K562 (cell line): ENCODE results near the gene EML6.

Experiments used
- EP300 ChIP-seq: IDR thresholded peaks from 2 replicates; pipeline ENCODE4 v1.6.1; 2012; ENCODE audit warnings: low read length, improper control_type of control experiment
- NR2C1 ChIP-seq, 2 experiments: fragments of 450-650 bp; IDR thresholded peaks; 2 replicates each; pipeline ENCODE4 v1.6.1; 2017; ENCODE audit warnings: mild to moderate bottlenecking in 2 of 2, antibody characterized with exemption in 1 of 2, inconsistent platforms in 1 of 2, missing compliant biosample characterization in 1 of 2, missing genetic modification characterization in 1 of 2
- SIN3A ChIP-seq, 2 experiments: fragments of 150-350 bp in 1 of 2; IDR thresholded peaks; 2 replicates each; pipeline ENCODE4 v1.6.1; 2011 to 2016; ENCODE audit warnings: borderline replicate concordance in 2 of 2, low read depth in 2 of 2, low read length in 2 of 2, mild to moderate bottlenecking in 2 of 2, moderate library complexity in 2 of 2; ENCODE audit not compliant: control insufficient read depth in 1 of 2
- SP1 ChIP-seq: sonication (generic); formaldehyde crosslinking; IDR thresholded peaks from 2 replicates; pipeline ENCODE4 v1.8.1; 2022; ENCODE audit warnings: mild to moderate bottlenecking, missing genetic modification reagents
- ZBTB33 ChIP-seq: sonication (generic); formaldehyde crosslinking; IDR thresholded peaks from 2 replicates; pipeline ENCODE4 v1.8.1; 2023; ENCODE audit warnings: mild to moderate bottlenecking, missing genetic modification reagents

- no peak for TF ChIP-seq ZBTB33 (CRISPR knock-in tag)
- TF ChIP-seq SP1 (CRISPR knock-in tag) = no peak
- TF ChIP-seq SIN3A (IDR thresholded peaks at IDR 0.05; ENCODE audit: borderline replicate concordance in 2 of 2, control insufficient read depth in 1 of 2, low read depth in 2 of 2, low read length in 2 of 2) = no peak
- TF ChIP-seq NR2C1 (IDR thresholded peaks at IDR 0.05) = no peak
- TF ChIP-seq NR2C1 (tag; IDR thresholded peaks at IDR 0.05) = no peak
- no peak for TF ChIP-seq EP300
Measured at GRCh38 chr2:54741250-54741649, 17.8 kb downstream of the EML6 start.
